ENCODE results near the gene UBQLN4.

The UBQLN4 gene

GRCh38 chr1:156063997-156064285 is 10.3 kb upstream of the UBQLN4 start:
- in situ Hi-C loops (cut with MboI; ENCODE audit: low sequenced_read_pairs, unreplicated experiment): no loop called here
- TF ChIP-seq CTCF (IDR thresholded peaks at IDR 0.05; ENCODE audit: borderline replicate concordance, control extremely low read depth, extremely low read depth, insufficient read depth, missing control alignments): no peak
- DNase-seq (ENCODE audit: low spot score): no peak

- no peak for DNase-seq (ENCODE audit: low spot score)
- in situ Hi-C loops (cut with MboI; ENCODE audit: low sequenced_read_pairs, unreplicated experiment): no loop called here
- no peak for TF ChIP-seq CTCF (IDR thresholded peaks at IDR 0.05; ENCODE audit: borderline replicate concordance, control extremely low read depth, extremely low read depth, insufficient read depth, missing control alignments)
Observed at GRCh38 chr1:156062189-156062588, 8.6 kb upstream of the UBQLN4 start.

- DNase-seq (ENCODE audit: low spot score): no peak
- TF ChIP-seq CTCF (IDR thresholded peaks at IDR 0.05; ENCODE audit: borderline replicate concordance, control extremely low read depth, extremely low read depth, insufficient read depth, missing control alignments): no peak
- in situ Hi-C loops (cut with MboI; ENCODE audit: low sequenced_read_pairs, unreplicated experiment): no loop called here
Observed at GRCh38 chr1:156060937-156061636, 7.5 kb upstream of the UBQLN4 start, which contains the start of gene RAB25. Gene RAB25, plus strand, starts transcription at chr1:156061160. Its CDS starts 241 bp downstream, at chr1:156061401.

GRCh38 chr1:156056326-156056849 is 2.8 kb upstream of the UBQLN4 start:
- in situ Hi-C loops (cut with MboI; ENCODE audit: low sequenced_read_pairs, unreplicated experiment): no loop called here
- TF ChIP-seq CTCF (IDR thresholded peaks at IDR 0.05; ENCODE audit: borderline replicate concordance, control extremely low read depth, extremely low read depth, insufficient read depth, missing control alignments): no peak

GRCh38 chr1:156055281-156056048 is 1.9 kb upstream of the UBQLN4 start:
- in situ Hi-C loops (cut with MboI; ENCODE audit: low sequenced_read_pairs, unreplicated experiment): no loop called here
- DNase-seq (ENCODE audit: low spot score): no peak

More at GRCh38 chr1:156056326-156056849, 2.8 kb upstream of the UBQLN4 start:
- DNase-seq (ENCODE audit: low spot score): no peak

More at GRCh38 chr1:156055281-156056048, 1.9 kb upstream of the UBQLN4 start:
- TF ChIP-seq CTCF (IDR thresholded peaks at IDR 0.05; ENCODE audit: borderline replicate concordance, control extremely low read depth, extremely low read depth, insufficient read depth, missing control alignments): no peak
